ENCODE measurements around the gene RSPO3.

The RSPO3 gene

DNA sequence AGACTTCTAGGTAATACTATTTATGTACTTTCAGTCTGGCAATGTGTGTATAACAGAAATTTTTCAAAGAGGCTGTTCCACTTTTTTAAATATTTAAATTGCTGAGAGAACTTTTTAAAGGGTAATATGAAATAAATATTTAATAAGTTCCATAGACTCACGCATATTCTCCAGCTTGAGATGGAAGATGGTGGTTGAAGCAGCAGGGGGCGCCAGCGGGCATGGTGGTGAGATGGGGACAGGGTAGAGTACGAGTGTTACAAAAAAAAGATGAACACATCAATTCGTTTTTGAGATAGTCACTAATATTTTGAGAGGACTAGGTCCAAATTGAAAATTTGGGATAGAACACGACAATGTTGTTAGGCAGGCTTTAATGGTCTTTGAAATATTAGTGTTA lies 68.4 kb downstream of the RSPO3 start:
- Histone ChIP-seq H3K4me3 (ENCODE audit: low read depth, low read length) (no peak overlapping the region), H3K36me3 (ENCODE audit: control insufficient read depth in 2 of 2, insufficient read depth in 1 of 2, low read length in 2 of 2) (no peaks in the 10 kb centered on the region), H3K9me3 (ENCODE audit: control insufficient read depth, insufficient read depth, low read depth, low read length) (no peaks in the 10 kb centered on the region), H3K27ac (ENCODE audit: extremely low read depth, low read depth, low read length) (no peak overlapping the region), H3K4me1 (ENCODE audit: control insufficient read depth, insufficient read depth, low read length) (no peaks in the 10 kb centered on the region)
- TF ChIP-seq, protein P1, sequence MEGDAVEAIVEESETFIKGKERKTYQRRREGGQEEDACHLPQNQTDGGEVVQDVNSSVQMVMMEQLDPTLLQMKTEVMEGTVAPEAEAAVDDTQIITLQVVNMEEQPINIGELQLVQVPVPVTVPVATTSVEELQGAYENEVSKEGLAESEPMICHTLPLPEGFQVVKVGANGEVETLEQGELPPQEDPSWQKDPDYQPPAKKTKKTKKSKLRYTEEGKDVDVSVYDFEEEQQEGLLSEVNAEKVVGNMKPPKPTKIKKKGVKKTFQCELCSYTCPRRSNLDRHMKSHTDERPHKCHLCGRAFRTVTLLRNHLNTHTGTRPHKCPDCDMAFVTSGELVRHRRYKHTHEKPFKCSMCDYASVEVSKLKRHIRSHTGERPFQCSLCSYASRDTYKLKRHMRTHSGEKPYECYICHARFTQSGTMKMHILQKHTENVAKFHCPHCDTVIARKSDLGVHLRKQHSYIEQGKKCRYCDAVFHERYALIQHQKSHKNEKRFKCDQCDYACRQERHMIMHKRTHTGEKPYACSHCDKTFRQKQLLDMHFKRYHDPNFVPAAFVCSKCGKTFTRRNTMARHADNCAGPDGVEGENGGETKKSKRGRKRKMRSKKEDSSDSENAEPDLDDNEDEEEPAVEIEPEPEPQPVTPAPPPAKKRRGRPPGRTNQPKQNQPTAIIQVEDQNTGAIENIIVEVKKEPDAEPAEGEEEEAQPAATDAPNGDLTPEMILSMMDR (tag by site-specific recombination; IDR thresholded peaks at IDR 0.05), result 0 out of 2 replicates have a peak, but pooled peaks have one; percentile 30
- TF ChIP-seq, protein P2, sequence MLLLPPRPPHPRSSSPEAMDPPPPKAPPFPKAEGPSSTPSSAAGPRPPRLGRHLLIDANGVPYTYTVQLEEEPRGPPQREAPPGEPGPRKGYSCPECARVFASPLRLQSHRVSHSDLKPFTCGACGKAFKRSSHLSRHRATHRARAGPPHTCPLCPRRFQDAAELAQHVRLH (tag by site-specific recombination; IDR thresholded peaks at IDR 0.05), result peak; percentile 77
- peak; percentile 34 for TF ChIP-seq ZNF654 (tag by site-specific recombination; IDR thresholded peaks at IDR 0.05; ENCODE audit: low read depth)
- no peak for TF ChIP-seq ZNF311 (tag by site-specific recombination; IDR thresholded peaks at IDR 0.05; ENCODE audit: borderline replicate concordance)
- ChIA-PET POLR2A (no interaction called here), CTCF (interaction anchor here (0.6 to 2.9 kb wide), 28 partner anchors 8 to 1153 kb away, joined by 3 to 15 read pairs (median 4); partner anchors contain the start of gene RSPO3)

DNA sequence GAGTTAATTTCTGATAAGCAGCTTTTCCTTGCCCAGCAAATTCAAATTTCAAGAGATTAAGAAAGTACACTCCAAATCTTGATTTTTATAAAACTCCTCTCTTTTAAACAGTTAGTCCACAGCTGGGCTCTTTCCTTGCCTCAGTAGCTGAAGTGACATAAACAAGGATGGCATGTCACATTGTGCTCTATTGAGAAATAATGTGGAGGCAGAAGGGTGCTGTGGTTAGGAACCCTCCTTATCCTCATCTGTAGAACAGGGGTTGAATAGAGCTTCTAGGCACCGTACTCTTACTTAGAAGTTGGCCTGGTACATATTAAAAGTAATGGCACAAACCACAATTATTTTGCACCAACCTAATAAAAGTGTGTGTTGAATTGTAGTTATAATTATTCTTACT lies 70.3 kb downstream of the RSPO3 start:
- Histone ChIP-seq H3K27ac (ENCODE audit: extremely low read depth, low read depth, low read length) (no peak overlapping the region), H3K9me3 (ENCODE audit: control insufficient read depth, insufficient read depth, low read depth, low read length) (no peaks in the 10 kb centered on the region), H3K4me3 (ENCODE audit: low read depth, low read length) (no peak overlapping the region), H3K4me1 (ENCODE audit: control insufficient read depth, insufficient read depth, low read length) (no peaks in the 10 kb centered on the region), H3K36me3 (ENCODE audit: control insufficient read depth in 2 of 2, insufficient read depth in 1 of 2, low read length in 2 of 2) (no peaks in the 10 kb centered on the region)
- TF ChIP-seq ZNF571 (tag by site-specific recombination; IDR thresholded peaks at IDR 0.05) (no peak), KLF16 (tag by site-specific recombination; IDR thresholded peaks at IDR 0.05) (no peak), ZNF416 (tag by site-specific recombination; IDR thresholded peaks at IDR 0.05) (no peak), SALL2 (tag by site-specific recombination; IDR thresholded peaks at IDR 0.05; ENCODE audit: borderline replicate concordance) (no peak), ZNF433 (tag by site-specific recombination; IDR thresholded peaks at IDR 0.05; ENCODE audit: low read depth) (no peak), KLF7 (tag by site-specific recombination; IDR thresholded peaks at IDR 0.05; ENCODE audit: borderline replicate concordance) (no peak), ZNF777 (tag by site-specific recombination; IDR thresholded peaks at IDR 0.05; ENCODE audit: borderline replicate concordance) (no peak), ZNF747 (tag by site-specific recombination; IDR thresholded peaks at IDR 0.05) (no peak), ZNF521 (tag by site-specific recombination; IDR thresholded peaks at IDR 0.05) (no peak), ZNF837 (tag by site-specific recombination; IDR thresholded peaks at IDR 0.05) (no peak), ZNF530 (tag by site-specific recombination; IDR thresholded peaks at IDR 0.05; ENCODE audit: low read depth) (no peak), MYNN (tag by site-specific recombination; IDR thresholded peaks at IDR 0.05; ENCODE audit: borderline replicate concordance) (no peak), ZNF366 (tag by site-specific recombination; conservative IDR thresholded peaks at IDR 0.05) (no peak), KLF10 (tag by site-specific recombination; IDR thresholded peaks at IDR 0.05) (no peak), ZNF138 (tag by site-specific recombination; IDR thresholded peaks at IDR 0.05; ENCODE audit: borderline replicate concordance) (no peak), ZSCAN16 (tag by site-specific recombination; IDR thresholded peaks at IDR 0.05) (no peak), ZNF211 (tag by site-specific recombination; IDR thresholded peaks at IDR 0.05; ENCODE audit: low read depth) (no peak), ZNF350 (tag by site-specific recombination; IDR thresholded peaks at IDR 0.05) (no peak), ZNF621 (tag by site-specific recombination; IDR thresholded peaks at IDR 0.05) (no peak)
- TF ChIP-seq, protein P3, sequence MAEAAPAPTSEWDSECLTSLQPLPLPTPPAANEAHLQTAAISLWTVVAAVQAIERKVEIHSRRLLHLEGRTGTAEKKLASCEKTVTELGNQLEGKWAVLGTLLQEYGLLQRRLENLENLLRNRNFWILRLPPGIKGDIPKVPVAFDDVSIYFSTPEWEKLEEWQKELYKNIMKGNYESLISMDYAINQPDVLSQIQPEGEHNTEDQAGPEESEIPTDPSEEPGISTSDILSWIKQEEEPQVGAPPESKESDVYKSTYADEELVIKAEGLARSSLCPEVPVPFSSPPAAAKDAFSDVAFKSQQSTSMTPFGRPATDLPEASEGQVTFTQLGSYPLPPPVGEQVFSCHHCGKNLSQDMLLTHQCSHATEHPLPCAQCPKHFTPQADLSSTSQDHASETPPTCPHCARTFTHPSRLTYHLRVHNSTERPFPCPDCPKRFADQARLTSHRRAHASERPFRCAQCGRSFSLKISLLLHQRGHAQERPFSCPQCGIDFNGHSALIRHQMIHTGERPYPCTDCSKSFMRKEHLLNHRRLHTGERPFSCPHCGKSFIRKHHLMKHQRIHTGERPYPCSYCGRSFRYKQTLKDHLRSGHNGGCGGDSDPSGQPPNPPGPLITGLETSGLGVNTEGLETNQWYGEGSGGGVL (tag by site-specific recombination; IDR thresholded peaks at IDR 0.05), result no peak
- CTCF ChIA-PET, result interaction anchor here (0.5 to 2.9 kb wide), 16 partner anchors 10 to 1155 kb away, joined by 3 to 15 read pairs (median 4); no protein-coding TSS in a partner anchor
- POLR2A ChIA-PET, result no interaction called here

Measured in HEK293 (cell line).